Aorta (tissue), 5 donors: Measurements from ENCODE around the gene HBEGF. TPM values are rescaled to one million over a fixed set of nuclear protein-coding genes. Genes with fewer than 3 reads are reported as not detected.

Source experiments
- ATAC-seq: fragments of 200-7000 bp; cut with Tn5 transposase; one replicate; pipeline ENCODE4 v1.9.1; 2022; ENCODE audit warnings: moderate library complexity; ENCODE audit not compliant: low FRiP score
- DNase-seq, 2 donors: peaks; one replicate each; pipeline ENCODE4 v3.0.0-alpha.2; 2020
- H3K27ac ChIP-seq, 2 donors: one replicate each; pipeline ENCODE4 v1.5.1; 2013; ENCODE audit warnings: low read length in 2 of 2, mild to moderate bottlenecking in 2 of 2, moderate library complexity in 2 of 2, control low read depth in 1 of 2, inconsistent platforms in 1 of 2, low read depth in 1 of 2
- H3K27me3 ChIP-seq, 2 donors: one replicate each; pipeline ENCODE4 v1.6.1; 2013; ENCODE audit warnings: control low read depth in 1 of 2, low read length in 1 of 2, mild to moderate bottlenecking in 1 of 2, moderate library complexity in 1 of 2; ENCODE audit not compliant: insufficient read depth in 2 of 2, control insufficient read depth in 1 of 2
- H3K36me3 ChIP-seq, 2 donors: one replicate each; pipeline ENCODE4 v1.6.1; 2013; ENCODE audit warnings: control low read depth in 1 of 2, low read length in 1 of 2, mild to moderate bottlenecking in 1 of 2; ENCODE audit not compliant: insufficient read depth in 2 of 2, control insufficient read depth in 1 of 2
- H3K4me1 ChIP-seq, 2 donors: one replicate each; pipeline ENCODE4 v1.6.1; 2013; ENCODE audit warnings: low read length in 2 of 2, control low read depth in 1 of 2, mild to moderate bottlenecking in 1 of 2, moderate library complexity in 1 of 2; ENCODE audit not compliant: insufficient read depth in 2 of 2, control insufficient read depth in 1 of 2
- H3K4me3 ChIP-seq, 2 donors: one replicate each; pipeline ENCODE4 v1.5.1; 2013; ENCODE audit warnings: low read length in 2 of 2, control low read depth in 1 of 2, mild to moderate bottlenecking in 1 of 2
- H3K9me3 ChIP-seq: one replicate; pipeline ENCODE4 v1.6.1; 2013; ENCODE audit warnings: mild to moderate bottlenecking, low read length; ENCODE audit not compliant: control insufficient read depth
- WGBS, 2 donors: extraction: QIAGEN DNeasy Blood & Tissue Kit; methylation state at CpG; one replicate each; pipeline ENCODE4 v1.1.7; 2013; 5-methylcytosine and 5-hydroxymethylcytosine counted together
- intact Hi-C, 2 donors: fragments of 100-400 bp; cut with DNase I; formaldehyde crosslinking; loops; one replicate each; pipeline versions ENCODE4 v1.14.2 to v1.15.0; 2022
- polyA plus RNA-seq, 2 donors: library from polyadenylated mRNA; stranded (reverse); fragments of 200-250 nt; gene quantifications; one replicate each; pipeline ENCODE4 v1.2.3, GENCODE V29; 2013
- total RNA-seq, 2 donors: library from RNA; stranded (reverse); fragmentation: NEBNext Ultra II Directional; extraction: Animal tissue kit (Norgen Biotek cat#: 25700); gene quantifications; one replicate each; pipeline ENCODE4 v1.2.1, GENCODE V29; 2021
- donor health status: healthy with polysubstance abuse.
- donor health status: Bipolar disorder and iron deficiency.
- donor health status: DM: no; HTN: no; CAD: no.
- donor health status: DM: no; HTN: no; CAD: no.
- donor health status: DM: yes; HTN: yes; CAD: no.

HBEGF gene
- total and polyA plus RNA-seq, 4 donors = 2.0 to 30.2 (median 8.4) TPM

DNA sequence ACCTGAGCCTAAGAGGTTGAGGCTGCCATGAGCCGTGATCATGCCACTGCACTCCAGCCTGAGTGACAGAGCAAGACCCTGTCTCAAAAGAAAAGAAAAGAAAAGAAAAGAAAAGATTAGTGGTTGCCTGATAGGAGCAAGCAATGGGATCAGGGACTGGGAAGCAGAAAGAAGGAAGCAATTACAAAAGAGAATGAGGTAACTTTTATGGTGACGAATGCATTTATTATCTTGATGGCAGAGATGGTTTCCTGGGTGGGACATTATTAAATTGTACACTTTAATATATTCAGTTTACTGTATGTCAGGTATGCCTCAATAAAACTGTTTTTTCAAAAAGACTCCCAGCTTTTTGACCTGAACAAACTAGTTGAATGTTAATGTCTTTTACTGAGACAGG, 36.0 kb downstream of the HBEGF start:
- intact Hi-C loops = no loop called here
- no peak for ATAC-seq
- Histone ChIP-seq H3K27ac (no peak overlapping the region), H3K36me3 (no peaks in the 10 kb centered on the region), H3K4me3 (no peak overlapping the region), H3K27me3 (no peaks in the 10 kb centered on the region), H3K9me3 (no peaks in the 10 kb centered on the region), H3K4me1 (peaks cover 3 to 7% of the 10 kb centered on the region in 2 donors)
- DNase-seq = no peak
- WGBS, 2 donors = 72 to 75% methylated on average over 2 of the region's 2 CpGs

DNA sequence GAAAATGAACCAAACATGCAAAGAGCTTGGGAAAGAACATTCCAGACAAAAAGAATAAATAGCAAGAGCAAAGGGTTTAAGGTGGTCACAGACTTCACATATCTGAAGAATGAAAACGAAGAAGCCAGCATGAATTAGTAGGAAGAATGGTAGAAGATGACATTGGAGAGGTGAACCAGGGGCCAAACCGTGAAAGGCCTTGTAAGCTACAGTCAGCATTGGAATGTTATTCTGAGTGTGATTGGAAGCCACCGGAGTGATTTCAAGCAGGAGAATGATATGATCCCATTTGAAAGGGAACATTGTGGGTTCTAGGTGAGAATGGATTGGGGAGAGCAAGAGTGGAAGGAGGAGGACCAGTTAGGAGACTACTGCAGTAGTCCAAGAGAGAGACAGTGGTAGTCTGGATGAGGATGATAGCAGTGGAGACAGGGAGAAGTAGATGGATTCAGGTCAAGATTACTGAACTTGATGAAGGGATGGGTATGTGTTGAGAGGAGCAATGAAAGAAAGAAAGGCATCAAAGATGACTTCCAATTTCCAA, 36.6 kb downstream of the HBEGF start:
- WGBS, 2 donors = 85 to 86% methylated on average over 3 of the region's 3 CpGs
- H3K4me3 ChIP-seq = no peak overlapping the region
- peaks cover 3 to 7% of the 10 kb centered on the region in 2 donors for H3K4me1 ChIP-seq
- ATAC-seq = no peak
- H3K27ac ChIP-seq = no peak overlapping the region
- no peaks in the 10 kb centered on the region for H3K36me3 ChIP-seq
- DNase-seq = no peak
- intact Hi-C loops = no loop called here
- no peaks in the 10 kb centered on the region for H3K9me3 ChIP-seq
- H3K27me3 ChIP-seq = no peaks in the 10 kb centered on the region

DNA sequence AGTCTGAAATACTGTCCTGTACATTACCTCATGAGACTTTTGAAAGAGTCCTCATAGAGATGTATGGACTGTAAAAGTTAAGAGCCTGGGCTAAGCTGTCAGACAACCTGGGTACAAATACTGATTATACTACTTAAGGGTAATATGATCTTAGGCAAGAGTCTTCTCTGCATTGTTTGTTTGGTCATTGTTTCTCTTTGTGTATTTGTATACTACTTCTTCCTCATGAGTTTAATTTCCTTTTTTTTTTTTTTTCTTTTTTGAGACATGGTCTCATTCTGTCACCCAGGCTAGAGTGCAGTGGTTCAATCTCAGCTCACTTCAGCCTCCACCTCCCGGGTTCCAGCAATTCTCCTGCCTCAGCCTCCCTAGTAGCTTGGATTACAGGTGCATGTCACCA, 40.9 kb downstream of the HBEGF start:
- 77 to 88% methylated on average over 1 of the region's 1 CpG for WGBS, 2 donors
- Histone ChIP-seq H3K4me3 (no peak overlapping the region), H3K27me3 (no peaks in the 10 kb centered on the region), H3K9me3 (no peaks in the 10 kb centered on the region), H3K27ac (no peak overlapping the region), H3K4me1 (no peaks in the 10 kb centered on the region), H3K36me3 (no peaks in the 10 kb centered on the region)
- ATAC-seq (no peak), DNase-seq (no peak)
- intact Hi-C loops = no loop called here

- 90 to 91% methylated on average over 15 of the region's 15 CpGs for WGBS, 2 donors
- H3K9me3 ChIP-seq = no peaks in the 10 kb centered on the region
- no peaks in the 10 kb centered on the region for H3K27me3 ChIP-seq
- no peak overlapping the region for H3K27ac ChIP-seq
- no peak for ATAC-seq
- no peaks in the 10 kb centered on the region for H3K4me1 ChIP-seq
- no peak for DNase-seq
- no peaks in the 10 kb centered on the region for H3K36me3 ChIP-seq
- no peak overlapping the region for H3K4me3 ChIP-seq
- intact Hi-C loops = loop anchor here (5.0 kb wide), 2 partner anchors 38 to 43 kb away; partner anchors contain the start of gene HBEGF (in 1 of the 2)
Observed at GRCh38 chr5:140303966-140304365, 42.4 kb downstream of the HBEGF start.

GRCh38 chr5:140302786-140303639, 43.4 kb downstream of the HBEGF start, which contains the start of gene PFDN1:
Gene PFDN1 (minus strand): TSS chr5:140303101. CDS start chr5:140303073, 28 bp downstream.
- H3K9me3 ChIP-seq = no peaks in the 10 kb centered on the region
- H3K4me1 ChIP-seq = no peaks in the 10 kb centered on the region
- H3K27ac ChIP-seq = peak within 1 kb of the TSS; percentile 28 to 93
- ATAC-seq = peak; percentile 98
- peak within 1 kb of the TSS; percentile 71 to 82 for H3K4me3 ChIP-seq
- peak; percentile 96 for DNase-seq
- H3K36me3 ChIP-seq = no peaks in the 10 kb centered on the region
- WGBS, 2 donors = 0% methylated on average over 30 of the region's 30 CpGs
- intact Hi-C loops = loop anchor here (5.0 kb wide), 2 partner anchors 39 to 44 kb away; partner anchors contain the start of gene HBEGF (in 1 of the 2)
- no peaks in the 10 kb centered on the region for H3K27me3 ChIP-seq

- Histone ChIP-seq H3K9me3 (no peaks in the 10 kb centered on the region), H3K4me1 (peaks cover 0 to 2% of the 10 kb centered on the region in 2 donors), H3K27me3 (no peaks in the 10 kb centered on the region), H3K4me3 (no peak overlapping the region), H3K27ac (no peak overlapping the region), H3K36me3 (no peaks in the 10 kb centered on the region)
- DNase-seq = no peak
- ATAC-seq = no peak
- intact Hi-C loops = loop anchor here (5.0 kb wide), 2 partner anchors 41 to 46 kb away; partner anchors contain the start of gene HBEGF (in 1 of the 2)
- WGBS, 2 donors = 89 to 90% methylated on average over 1 of the region's 1 CpG
Observed at GRCh38 chr5:140301136-140301535, 45.3 kb downstream of the HBEGF start.

- intact Hi-C loops = no loop called here
- peak overlapping the region in 1 of 2 donors; percentile 6 for H3K27ac ChIP-seq
- ATAC-seq (no peak), DNase-seq (no peak)
- H3K4me1 ChIP-seq = peaks cover 0 to 2% of the 10 kb centered on the region in 2 donors
- WGBS, 2 donors = 91 to 93% methylated on average over 5 of the region's 5 CpGs
- H3K4me3 ChIP-seq = no peak overlapping the region
- no peaks in the 10 kb centered on the region for H3K27me3 ChIP-seq
- H3K36me3 ChIP-seq = no peaks in the 10 kb centered on the region
- no peaks in the 10 kb centered on the region for H3K9me3 ChIP-seq
Observed at GRCh38 chr5:140299056-140299455, 47.3 kb downstream of the HBEGF start.

- ATAC-seq = no peak
- H3K27me3 ChIP-seq = no peaks in the 10 kb centered on the region
- H3K4me1 ChIP-seq = peaks cover 0 to 2% of the 10 kb centered on the region in 2 donors
- WGBS, 2 donors = 15 to 24% methylated on average over 1 of the region's 1 CpG
- no peak overlapping the region for H3K27ac ChIP-seq
- intact Hi-C loops = no loop called here
- no peaks in the 10 kb centered on the region for H3K9me3 ChIP-seq
- DNase-seq = no peak
- H3K36me3 ChIP-seq = no peaks in the 10 kb centered on the region
- no peak overlapping the region for H3K4me3 ChIP-seq
Observed at GRCh38 chr5:140298183-140298601, 48.2 kb downstream of the HBEGF start.
